GM19193 (cell line): ENCODE measurements around the gene TMEM151B.
A peak's percentile ranks its signal among the peaks of the same experiment; 100 is the strongest.

Experiments used
- POLR2A ChIP-seq: IDR thresholded peaks from 4 replicates; pipeline ENCODE4 v1.6.1; 2011; ENCODE audit not compliant: insufficient read depth, insufficient read length; ENCODE audit errors: extremely low read depth

Gene TMEM151B

GRCh38 chr6:44307217-44307616 lies 37.0 kb downstream of the TMEM151B start:
- no peak for TF ChIP-seq POLR2A

GRCh38 chr6:44309092-44309491 lies 38.8 kb downstream of the TMEM151B start:
- no peak for TF ChIP-seq POLR2A

- TF ChIP-seq POLR2A, result no peak
Observed at GRCh38 chr6:44309631-44310030, 39.4 kb downstream of the TMEM151B start.

DNA sequence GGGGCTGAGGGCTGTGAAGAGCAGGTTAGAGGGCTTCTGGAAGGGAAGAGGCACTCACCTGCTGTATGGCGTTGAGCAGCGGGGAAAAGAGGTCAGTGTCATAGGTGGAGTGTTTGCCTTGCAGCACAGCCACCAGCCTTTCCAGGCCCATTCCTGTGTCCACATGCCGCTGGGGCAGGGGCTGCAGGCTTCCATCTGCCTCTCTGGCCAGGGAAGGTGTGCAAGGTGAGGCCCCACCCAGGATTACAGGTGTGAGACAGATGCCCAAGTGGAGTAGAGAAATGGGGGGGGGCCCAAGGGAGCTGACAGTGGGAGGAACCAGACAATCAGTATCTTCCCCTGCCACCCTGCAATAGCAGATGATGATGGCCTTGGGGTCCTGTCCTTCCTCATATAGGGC lies 40.0 kb downstream of the TMEM151B start:
- TF ChIP-seq POLR2A, result no peak

DNA sequence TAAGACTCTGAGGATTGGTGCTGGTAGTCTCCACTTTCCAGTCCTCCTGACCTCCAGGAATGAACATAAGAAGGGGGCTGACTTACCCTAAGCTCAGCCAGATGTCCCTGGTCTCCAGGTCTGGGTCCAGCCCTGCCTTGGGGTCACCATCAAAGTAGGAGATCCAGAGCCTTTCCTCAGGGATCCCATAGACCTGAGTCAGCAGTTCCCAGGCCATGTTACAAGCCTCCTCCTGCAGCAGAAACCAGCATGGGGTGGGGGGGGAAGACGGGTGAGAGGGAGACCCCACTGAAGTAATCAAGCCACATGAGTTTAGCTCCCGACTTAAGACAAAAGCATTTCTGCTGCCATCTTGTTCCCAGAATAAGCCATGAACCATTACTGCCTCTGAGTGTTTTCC lies 41.1 kb downstream of the TMEM151B start:
- TF ChIP-seq POLR2A, result no peak

DNA sequence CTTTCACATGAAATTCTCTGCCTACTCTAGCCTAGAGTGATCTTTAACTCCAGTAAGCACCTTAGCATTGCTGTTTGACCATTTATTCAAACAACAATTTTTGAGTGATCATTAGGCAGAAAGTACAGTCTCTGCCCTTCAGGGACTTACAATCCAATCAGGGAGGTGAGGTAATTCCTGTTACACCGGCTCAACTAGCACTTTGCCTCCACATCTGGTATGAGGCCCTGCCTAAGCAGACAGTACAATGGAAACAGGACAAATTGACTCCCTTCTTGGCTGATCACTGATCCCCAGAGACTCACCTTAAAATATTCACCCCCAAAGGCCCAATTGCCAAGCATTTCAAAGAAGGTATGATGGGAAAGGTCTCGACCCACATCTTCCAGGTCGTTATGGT lies 41.5 kb downstream of the TMEM151B start:
- no peak for TF ChIP-seq POLR2A

- TF ChIP-seq POLR2A, result peak; percentile 97
Observed at GRCh38 chr6:44312901-44313788, 42.9 kb downstream of the TMEM151B start, which contains the start of gene AARS2. Gene AARS2, minus strand, starts transcription at chr6:44313347. Its CDS starts 24 bp downstream, at chr6:44313323.

DNA sequence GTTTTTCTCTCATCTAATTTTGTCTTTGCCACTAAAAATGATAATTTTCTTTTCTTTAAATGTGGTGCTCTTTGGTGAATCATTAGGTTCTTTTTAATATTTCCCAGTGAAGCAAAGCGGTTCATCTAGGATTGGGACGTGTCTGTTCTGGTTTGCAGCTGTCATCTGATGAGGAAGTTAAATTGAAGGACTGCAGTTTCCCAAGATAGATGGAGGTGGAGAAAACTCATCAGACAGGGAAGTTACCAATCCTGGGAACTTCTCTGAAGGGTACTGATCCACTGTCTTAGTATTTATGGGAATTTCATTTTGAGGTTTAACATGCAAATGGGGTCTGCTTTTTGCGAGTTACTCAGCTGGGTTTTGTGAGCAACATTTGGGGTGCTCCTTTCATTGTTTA lies 45.3 kb downstream of the TMEM151B start:
- TF ChIP-seq POLR2A, result no peak

DNA sequence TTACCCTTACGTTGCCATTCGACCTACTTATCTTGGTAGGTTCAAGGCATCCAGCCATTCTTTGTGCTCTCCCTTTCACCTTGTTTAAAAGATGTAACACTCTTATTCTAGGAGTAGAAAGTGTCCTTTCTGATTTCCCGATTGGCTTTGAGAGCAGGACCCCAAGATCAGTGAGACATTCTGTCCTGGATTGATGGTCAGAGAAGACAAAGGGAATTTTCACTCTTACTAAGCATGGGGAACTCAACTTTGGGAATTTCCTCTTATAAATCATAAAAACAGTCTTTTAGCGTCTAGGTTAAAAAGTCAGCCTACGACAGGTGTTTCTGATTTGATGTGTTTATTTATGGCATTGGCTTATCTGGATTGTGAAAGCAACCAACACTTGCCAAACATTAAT lies 45.7 kb downstream of the TMEM151B start:
- no peak for TF ChIP-seq POLR2A

DNA sequence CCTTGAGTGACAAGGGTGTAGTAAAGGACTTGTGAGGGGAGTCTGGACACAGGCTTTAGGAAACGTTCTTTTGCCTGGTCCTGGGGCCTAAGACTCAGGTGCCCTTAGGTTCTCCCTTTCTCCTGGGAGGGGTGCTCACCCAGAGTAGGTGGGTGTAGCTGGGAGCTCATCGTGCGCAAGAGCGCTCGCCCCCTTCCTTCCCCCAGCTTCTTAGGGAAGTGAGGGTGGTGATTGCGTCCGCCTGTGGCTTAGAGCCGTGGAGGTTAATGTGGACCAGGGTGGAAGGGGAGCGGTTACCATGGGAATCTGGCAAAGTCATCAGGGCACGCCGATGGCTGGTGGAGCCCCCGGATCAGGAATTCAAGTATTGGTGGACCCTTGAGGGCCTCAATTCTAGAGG lies 46.2 kb downstream of the TMEM151B start:
- TF ChIP-seq POLR2A, result no peak

GRCh38 chr6:44321210-44321609 lies 51.0 kb downstream of the TMEM151B start:
- TF ChIP-seq POLR2A, result no peak

DNA sequence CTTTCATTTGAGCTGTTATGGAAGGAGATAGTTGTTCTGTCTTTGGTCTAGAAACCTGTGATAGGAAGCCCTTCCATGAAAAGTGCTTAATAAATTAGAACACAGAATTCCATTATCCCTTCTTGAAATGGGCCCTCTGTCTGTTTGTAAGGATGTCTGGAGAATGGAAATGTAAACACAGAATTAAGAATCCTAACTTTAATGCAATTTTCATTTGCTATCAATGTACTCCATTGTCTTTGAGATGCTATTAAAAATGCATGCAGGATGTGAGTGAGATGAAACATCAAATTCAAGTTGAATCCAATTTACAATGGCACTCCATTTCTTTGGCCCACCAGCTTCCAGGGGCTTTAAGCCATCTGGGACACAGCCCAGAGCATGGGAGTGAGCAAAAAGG lies 56.8 kb downstream of the TMEM151B start:
- no peak for TF ChIP-seq POLR2A

GRCh38 chr6:44327760-44328159 lies 57.5 kb downstream of the TMEM151B start:
- no peak for TF ChIP-seq POLR2A

DNA sequence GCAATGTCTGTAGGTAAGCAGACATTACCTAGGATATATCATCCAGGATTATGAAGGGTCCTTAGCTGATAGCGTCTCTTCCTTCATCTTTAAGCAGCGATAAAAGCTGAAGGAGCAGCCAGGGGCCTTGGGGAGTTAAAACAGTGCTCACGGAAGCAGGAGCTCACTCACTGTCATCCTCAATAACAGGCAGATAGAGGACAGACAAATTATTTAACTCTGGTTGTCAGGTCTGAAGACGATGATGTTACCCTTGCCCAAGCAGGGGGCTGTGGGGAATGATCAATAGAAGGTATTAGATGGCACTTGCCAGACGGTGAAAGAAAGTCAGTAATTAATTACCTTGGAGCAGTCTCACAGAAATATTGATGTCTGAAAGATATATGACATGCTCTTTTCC lies 59.6 kb downstream of the TMEM151B start:
- TF ChIP-seq POLR2A, result no peak

DNA sequence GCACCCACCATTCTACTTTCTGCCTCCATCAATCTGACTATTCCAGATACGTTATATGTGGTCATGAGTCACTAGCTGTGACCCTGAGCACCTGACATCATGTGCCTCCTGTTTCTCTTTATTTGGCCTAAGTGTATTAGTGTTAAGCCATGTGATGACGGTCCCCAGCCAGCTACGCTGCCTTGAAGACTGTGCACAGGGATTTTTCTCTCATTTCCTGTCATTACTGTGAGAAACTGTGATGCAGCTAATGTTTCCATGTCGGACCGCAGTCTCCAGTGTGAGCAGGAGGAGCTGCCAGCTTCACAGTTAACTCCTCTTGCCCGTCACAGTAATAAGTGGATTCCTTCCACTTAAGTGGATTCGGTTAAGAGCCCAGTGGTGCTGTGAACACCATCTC lies 62.3 kb downstream of the TMEM151B start:
- no peak for TF ChIP-seq POLR2A

DNA sequence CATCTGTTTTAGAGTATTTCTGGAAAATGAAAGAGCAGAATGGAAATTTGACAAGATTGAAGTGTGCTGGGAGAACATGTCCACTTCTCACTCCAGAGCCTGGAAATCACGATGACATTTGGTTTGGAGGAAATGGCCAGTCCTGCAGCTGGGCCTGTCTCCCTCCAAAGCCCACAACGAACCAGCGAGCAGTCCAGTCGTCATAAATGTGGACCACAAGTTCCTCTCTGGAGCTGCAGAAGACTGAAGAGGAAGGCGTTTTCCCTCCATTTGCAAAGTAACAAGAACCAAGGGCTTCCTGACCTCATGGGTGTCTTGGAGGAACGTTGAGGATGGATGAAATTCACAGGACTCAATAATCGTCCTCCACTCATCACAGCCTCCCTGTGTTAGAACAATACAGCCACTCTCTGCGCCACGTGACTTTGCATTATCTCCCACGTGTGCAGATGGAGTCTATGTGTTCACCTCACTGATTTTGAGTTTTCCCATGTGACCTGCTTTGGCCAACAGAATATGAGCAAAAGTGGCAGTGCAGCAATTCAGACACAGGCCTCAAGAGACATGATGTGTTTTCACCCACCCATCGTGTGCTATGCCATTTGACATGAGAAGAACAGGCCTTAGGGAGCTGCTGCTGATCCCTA lies 63.1 kb downstream of the TMEM151B start:
- TF ChIP-seq POLR2A, result no peak

GRCh38 chr6:44333942-44334341 lies 63.7 kb downstream of the TMEM151B start:
- TF ChIP-seq POLR2A, result no peak

DNA sequence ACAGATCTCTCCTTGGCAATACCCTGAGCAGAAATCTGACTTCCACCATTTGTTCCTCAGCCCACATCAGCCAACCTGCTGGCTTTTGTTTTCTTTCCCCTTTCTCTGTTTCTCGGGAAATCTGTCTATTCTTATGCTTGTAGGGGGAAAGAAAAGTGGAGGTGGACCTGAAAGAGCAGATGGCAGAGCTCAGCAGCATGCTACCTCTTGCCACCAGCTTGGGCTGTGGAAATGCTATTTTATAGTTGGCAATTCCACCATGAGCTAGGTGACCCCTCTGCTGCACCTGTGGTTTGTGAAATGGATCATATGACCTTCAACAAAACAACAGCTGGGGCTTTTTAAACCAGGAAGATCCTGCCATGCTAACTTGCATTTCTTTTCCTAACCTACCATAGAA lies 65.4 kb downstream of the TMEM151B start:
- TF ChIP-seq POLR2A, result no peak
